Measurements from ENCODE around the gene IFNA17. TPM values are rescaled to one million over a fixed set of nuclear protein-coding genes. Genes with fewer than 3 reads are reported as not detected.
"Not testable (repeated sequence)": the region's sequence is repeated elsewhere in the genome, so short reads cannot be mapped to it uniquely, and the experiment has no call there.

IFNA17 gene
- total RNA-seq, 1 donor from 2014 or later, result not detected

DNA sequence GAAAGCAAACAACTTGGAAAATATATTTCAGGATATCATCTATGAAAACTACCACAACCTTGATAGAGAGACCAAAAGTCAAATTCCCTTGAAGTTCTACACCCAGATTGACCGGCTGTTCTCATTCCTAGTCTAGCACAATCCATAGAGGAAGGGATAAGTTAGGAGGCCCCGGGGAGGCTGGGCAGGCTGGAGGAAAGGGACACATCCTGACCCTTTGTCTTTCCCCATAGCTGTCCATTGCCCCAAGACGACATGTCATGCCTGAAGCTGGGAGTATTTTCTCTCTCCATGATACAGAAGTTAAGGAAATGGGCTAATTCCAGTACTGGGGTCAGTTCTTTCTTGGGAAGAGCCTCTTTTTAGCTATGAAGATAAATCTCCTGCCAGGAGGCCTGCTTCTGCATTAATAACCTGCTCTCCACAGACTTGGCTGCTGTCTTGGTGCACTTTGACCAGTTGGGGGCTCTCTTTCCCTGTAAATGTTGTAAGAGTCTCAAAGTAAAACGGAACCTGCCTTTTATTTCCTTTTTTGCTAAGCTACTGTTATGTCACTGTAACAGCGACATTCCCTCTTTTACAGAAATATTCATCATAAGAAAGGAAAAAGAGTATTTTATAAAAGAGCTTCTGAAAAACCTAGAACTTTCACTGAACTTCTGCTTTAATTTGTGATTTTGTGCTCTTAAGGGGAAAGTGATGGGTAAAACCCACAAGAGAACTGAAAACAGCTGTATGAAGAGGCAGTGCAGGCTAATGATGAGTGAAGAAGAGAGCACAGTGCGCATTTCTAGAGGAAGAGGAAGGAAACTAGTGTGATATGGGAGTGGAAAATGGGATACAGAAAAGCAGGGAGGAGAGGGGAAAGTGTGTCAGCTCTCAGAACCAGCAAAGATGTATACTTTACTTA is 32.9 kb downstream of the IFNA17 start:
- H3K36me3 ChIP-seq (ENCODE audit: control insufficient read depth, insufficient read depth, low read length); H3K27me3 ChIP-seq (ENCODE audit: control insufficient read depth, insufficient read depth, low read length); H3K4me3 ChIP-seq (ENCODE audit: low read depth, low read length); FAIRE-seq: not testable (repeated sequence)
- TF ChIP-seq, protein P1, sequence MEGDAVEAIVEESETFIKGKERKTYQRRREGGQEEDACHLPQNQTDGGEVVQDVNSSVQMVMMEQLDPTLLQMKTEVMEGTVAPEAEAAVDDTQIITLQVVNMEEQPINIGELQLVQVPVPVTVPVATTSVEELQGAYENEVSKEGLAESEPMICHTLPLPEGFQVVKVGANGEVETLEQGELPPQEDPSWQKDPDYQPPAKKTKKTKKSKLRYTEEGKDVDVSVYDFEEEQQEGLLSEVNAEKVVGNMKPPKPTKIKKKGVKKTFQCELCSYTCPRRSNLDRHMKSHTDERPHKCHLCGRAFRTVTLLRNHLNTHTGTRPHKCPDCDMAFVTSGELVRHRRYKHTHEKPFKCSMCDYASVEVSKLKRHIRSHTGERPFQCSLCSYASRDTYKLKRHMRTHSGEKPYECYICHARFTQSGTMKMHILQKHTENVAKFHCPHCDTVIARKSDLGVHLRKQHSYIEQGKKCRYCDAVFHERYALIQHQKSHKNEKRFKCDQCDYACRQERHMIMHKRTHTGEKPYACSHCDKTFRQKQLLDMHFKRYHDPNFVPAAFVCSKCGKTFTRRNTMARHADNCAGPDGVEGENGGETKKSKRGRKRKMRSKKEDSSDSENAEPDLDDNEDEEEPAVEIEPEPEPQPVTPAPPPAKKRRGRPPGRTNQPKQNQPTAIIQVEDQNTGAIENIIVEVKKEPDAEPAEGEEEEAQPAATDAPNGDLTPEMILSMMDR (IDR thresholded peaks at IDR 0.05; ENCODE audit: insufficient read depth, low read length, severe bottlenecking), result peak; percentile 47
- DNase-seq (ENCODE audit: low read depth), result peak; percentile 15

DNA sequence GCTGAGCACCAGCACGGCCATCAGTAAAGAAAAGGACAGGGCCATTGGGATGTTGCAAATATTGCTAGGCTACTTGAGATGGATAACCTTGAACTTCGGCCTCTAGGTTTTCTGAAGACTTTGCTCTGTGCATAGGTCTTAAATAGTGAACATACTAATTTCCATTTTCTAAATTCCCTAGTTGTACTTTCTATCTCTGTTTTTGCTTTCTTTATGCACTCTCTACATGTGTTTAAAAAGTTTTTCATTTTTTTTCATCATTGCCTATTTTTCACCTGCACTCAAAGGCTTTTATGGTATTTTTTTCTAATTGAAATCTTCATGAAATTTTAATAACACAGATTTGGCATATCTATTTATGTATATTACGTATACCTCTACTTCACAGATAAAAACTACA is 40.5 kb downstream of the IFNA17 start, which contains the start of gene IFNA4:
Gene IFNA4, minus strand, starts transcription at position 101 of the 400 bp plus-strand sequence. Its CDS starts 56 bp downstream, at position 45.
- not testable (repeated sequence) for DNase-seq (ENCODE audit: low read depth); H3K27me3 ChIP-seq (ENCODE audit: control insufficient read depth, insufficient read depth, low read length); H3K4me3 ChIP-seq (ENCODE audit: low read depth, low read length); H3K36me3 ChIP-seq (ENCODE audit: control insufficient read depth, insufficient read depth, low read length); FAIRE-seq

DNA sequence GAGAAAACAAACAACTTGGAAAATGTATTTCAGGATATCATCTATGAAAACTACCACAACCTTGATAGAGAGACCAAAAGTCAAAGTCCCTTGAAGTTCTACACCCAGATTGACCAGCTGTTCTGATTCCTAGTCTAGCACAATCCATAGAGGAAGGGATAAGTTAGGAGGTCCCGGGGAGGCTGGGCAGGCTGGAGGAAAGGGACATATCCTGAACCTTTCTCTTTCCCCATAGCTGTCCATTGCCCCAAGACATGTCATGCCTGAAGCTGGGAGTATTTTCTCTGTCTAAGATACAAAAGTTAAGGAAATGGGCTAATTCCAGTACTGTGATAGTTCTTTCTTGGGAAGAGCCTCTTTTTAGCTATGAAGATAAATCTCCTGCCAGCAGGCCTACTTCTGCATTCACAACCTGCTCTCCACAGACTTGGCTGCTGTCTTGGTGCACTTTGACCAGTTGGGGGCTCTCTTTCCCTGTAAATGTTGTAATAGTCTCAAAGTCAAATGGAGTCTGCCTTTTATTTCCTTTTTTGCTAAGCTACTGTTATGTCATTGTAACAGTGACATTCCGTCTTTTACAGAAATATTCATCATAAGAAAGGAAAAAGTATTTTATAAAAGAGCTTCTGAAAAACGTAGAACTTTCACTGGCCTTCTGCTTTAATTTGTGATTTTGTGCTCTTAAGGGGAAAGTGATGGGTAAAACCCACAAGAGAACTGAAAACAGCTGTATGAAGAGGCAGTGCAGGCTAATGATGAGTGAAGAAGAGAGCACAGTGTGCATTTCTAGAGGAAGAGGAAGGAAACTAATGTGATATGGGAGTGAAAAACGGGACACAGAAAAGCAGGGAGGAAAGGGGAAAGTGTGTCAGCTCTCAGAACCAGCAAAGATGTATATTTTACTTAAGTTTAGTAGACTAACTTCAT is 44.9 kb downstream of the IFNA17 start:
- not testable (repeated sequence) for H3K36me3 ChIP-seq (ENCODE audit: control insufficient read depth, insufficient read depth, low read length); H3K4me3 ChIP-seq (ENCODE audit: low read depth, low read length); H3K27me3 ChIP-seq (ENCODE audit: control insufficient read depth, insufficient read depth, low read length); FAIRE-seq
- DNase-seq (ENCODE audit: low read depth), result peak; percentile 15
- TF ChIP-seq, protein P1 (IDR thresholded peaks at IDR 0.05; ENCODE audit: insufficient read depth, low read length, severe bottlenecking), result peak; percentile 44

Other genes with a start within 250 kb of the IFNA17 start
- 0.79 and 2.4 TPM in 2 replicates for gene HACD4, start 196.6 kb downstream of the IFNA17 start, total RNA-seq
- gene IFNB1, start 150.3 kb downstream of the IFNA17 start, total RNA-seq, result 0.26 TPM in 2 replicates
- gene IFNW1, start 86.4 kb downstream of the IFNA17 start, total RNA-seq, result not detected in 2 replicates
- gene IFNA21, start 61.6 kb downstream of the IFNA17 start, total RNA-seq, result not detected in 2 replicates
- not detected in 2 replicates for gene IFNA4, start 40.6 kb downstream of the IFNA17 start, total RNA-seq
- gene IFNA7, start 26.0 kb downstream of the IFNA17 start, total RNA-seq, result not detected in 2 replicates
- not detected in 2 replicates for gene IFNA10, start 21.1 kb downstream of the IFNA17 start, total RNA-seq
- not detected in 2 replicates for gene IFNA16, start 10.9 kb downstream of the IFNA17 start, total RNA-seq
- not detected in 2 replicates for gene IFNA14, start 11.8 kb upstream of the IFNA17 start, total RNA-seq
- gene IFNA5, start 77.1 kb upstream of the IFNA17 start, total RNA-seq, result not detected in 2 replicates
- 22.9 and 25.6 TPM in 2 replicates for gene KLHL9, start 107.2 kb upstream of the IFNA17 start, total RNA-seq
- not detected in 2 replicates for gene IFNA6, start 122.7 kb upstream of the IFNA17 start, total RNA-seq
- gene IFNA13, start 139.8 kb upstream of the IFNA17 start, total RNA-seq, result not detected in 2 replicates
- gene IFNA2, start 157.2 kb upstream of the IFNA17 start, total RNA-seq, result not detected in 2 replicates
- not detected in 2 replicates for gene IFNA8, start 180.9 kb upstream of the IFNA17 start, total RNA-seq
- gene IFNA1, start 212.2 kb upstream of the IFNA17 start, total RNA-seq, result not detected in 2 replicates

Measured in bronchial epithelial cell (primary cell).